Panc1 (cell line): ENCODE data around the gene DIAPH3. TPM values are rescaled to one million over a fixed set of nuclear protein-coding genes. Genes with fewer than 3 reads are reported as not detected.

Experiments used
- ATAC-seq: fragments of 200-7000 bp; cut with Tn5 transposase; 2 replicates; pipeline ENCODE4 v1.9.1; 2020; ENCODE audit warnings: mild to moderate bottlenecking, moderate library complexity
- BruUV-seq: library from RNA; stranded (reverse); fragments of 400-500 nt; replicated peaks from 2 replicates; lab custom pipeline; 2021; lab: Mats Ljungman, UMichigan
- CTCF ChIA-PET: fragments of 300-600 bp; sonication (Branson Sonifier 250); formaldehyde crosslinking; loops from one replicate; lab custom pipeline; 2022; ENCODE audit warnings: antibody characterized with exemption; lab: Charles Lee
- POLR2A ChIA-PET: fragments of 300-600 bp; sonication (Branson Sonifier 250); formaldehyde crosslinking; loops from one replicate; lab custom pipeline; 2022; ENCODE audit warnings: antibody characterized with exemption; lab: Charles Lee
- DNase-seq: peaks from one replicate; pipeline ENCODE4 v3.0.0-alpha.2; 2010; ENCODE audit warnings: low read depth, low spot score
- H3K27ac ChIP-seq: 2 replicates; pipeline ENCODE4 v1.5.1; 2011; ENCODE audit warnings: mild to moderate bottlenecking, low read length, inconsistent platforms
- H3K27me3 ChIP-seq: fragments of 200-500 bp; sonication (Bioruptor generic); 2 replicates; pipeline ENCODE4 v1.6.0; 2014; ENCODE audit warnings: low read length, inconsistent platforms; ENCODE audit not compliant: control insufficient read depth, insufficient read depth
- H3K36me3 ChIP-seq: fragments of 200-500 bp; sonication (Bioruptor generic); 2 replicates; pipeline ENCODE4 v1.5.1; 2014; ENCODE audit warnings: inconsistent platforms, mild to moderate bottlenecking, low read length, moderate library complexity; ENCODE audit not compliant: control insufficient read depth, insufficient read depth
- H3K4me1 ChIP-seq: 2 replicates; pipeline ENCODE4 v1.5.1; 2011; ENCODE audit warnings: inconsistent platforms, mild to moderate bottlenecking, low read length, moderate library complexity; ENCODE audit not compliant: control insufficient read depth, insufficient read depth
- H3K4me3 ChIP-seq, 2 experiments: 2 replicates each; pipeline ENCODE4 v1.5.1; 2011 to 2012; ENCODE audit warnings: low read depth in 2 of 2, low read length in 2 of 2, mild to moderate bottlenecking in 2 of 2, inconsistent platforms in 1 of 2, moderate library complexity in 1 of 2
- H3K9me3 ChIP-seq: fragments of 200-500 bp; sonication (Bioruptor generic); 2 replicates; pipeline ENCODE4 v1.5.1; 2014; ENCODE audit warnings: low read depth, mild to moderate bottlenecking, inconsistent platforms, low read length, moderate library complexity; ENCODE audit not compliant: control insufficient read depth, insufficient read depth
- CTCF ChIP-seq: fragments of 450-650 bp; IDR thresholded peaks from 2 replicates; pipeline ENCODE4 v1.5.1; 2017; ENCODE audit warnings: mild to moderate bottlenecking
- POLR2AphosphoS5 ChIP-seq: IDR thresholded peaks from 2 replicates; pipeline ENCODE4 v1.6.1; 2012; ENCODE audit warnings: mild to moderate bottlenecking, low read depth, low read length, moderate library complexity
- REST ChIP-seq, 2 experiments: IDR thresholded peaks; 2 replicates each; pipeline ENCODE4 v1.6.1; 2011 to 2012; ENCODE audit warnings: low read depth in 2 of 2, control low read depth in 1 of 2, low read length in 1 of 2, mild to moderate bottlenecking in 1 of 2, moderate library complexity in 1 of 2; ENCODE audit not compliant: insufficient read depth in 1 of 2
- SIN3A ChIP-seq: IDR thresholded peaks from 2 replicates; pipeline ENCODE4 v1.6.1; 2012; ENCODE audit warnings: low read depth, mild to moderate bottlenecking, low read length, moderate library complexity, borderline replicate concordance; ENCODE audit not compliant: insufficient read depth
- TCF7L2 ChIP-seq: IDR thresholded peaks from 2 replicates; pipeline ENCODE4 v1.6.1; 2011; ENCODE audit warnings: mild to moderate bottlenecking, low read depth, low read length, inconsistent platforms
- in situ Hi-C: cut with HindIII; loops from 2 replicates; pipeline ENCODE4 v1.10.0; 2016; ENCODE audit warnings: low sequenced_read_pairs, low pct_unique_long_range_greater_than_20kb
- intact Hi-C: fragments of 100-400 bp; cut with micrococcal nuclease; formaldehyde crosslinking; loops from one replicate; pipeline ENCODE4 v1.10.0; 2022; ENCODE audit not compliant: unreplicated experiment
- total RNA-seq: library from RNA; stranded (reverse); gene quantifications from one replicate; pipeline ENCODE4 v1.2.1, GENCODE V29; 2021; ENCODE audit not compliant: unreplicated experiment

Gene DIAPH3
- total RNA-seq, 1 experiment from 2014 or later = 15.4 TPM

GRCh38 chr13:59901191-59901590 is 262.5 kb downstream of the DIAPH3 start:
- CTCF ChIA-PET = no interaction called here
- ATAC-seq = no peak

GRCh38 chr13:59898066-59898465 is 265.7 kb downstream of the DIAPH3 start:
- POLR2A ChIA-PET = no interaction called here
- Histone ChIP-seq H3K27me3 (no peaks in the 10 kb centered on the region), H3K4me3 (no peak overlapping the region), H3K4me1 (no peaks in the 10 kb centered on the region), H3K27ac (no peak overlapping the region), H3K9me3 (no peaks in the 10 kb centered on the region), H3K36me3 (no peaks in the 10 kb centered on the region)
- BruUV-seq = no TSS peak
- in situ Hi-C loops (no loop called here), intact Hi-C loops (no loop called here)
- no peak for DNase-seq
- no peak for ATAC-seq
- CTCF ChIA-PET = no interaction called here
- no peak for TF ChIP-seq POLR2AphosphoS5
- no peak for TF ChIP-seq SIN3A
- TF ChIP-seq CTCF = no peak
- no peak for TF ChIP-seq REST (IDR thresholded peaks at IDR 0.05; ENCODE audit: insufficient read depth in 1 of 2, low read depth in 2 of 2, low read length in 1 of 2)
- TF ChIP-seq TCF7L2 = no peak

More at GRCh38 chr13:59901191-59901590, 262.5 kb downstream of the DIAPH3 start:
- no peaks in the 10 kb centered on the region for H3K27me3 ChIP-seq
- no peak for DNase-seq
- intact Hi-C loops = no loop called here
- no peaks in the 10 kb centered on the region for H3K36me3 ChIP-seq
- no peak overlapping the region for H3K27ac ChIP-seq
- in situ Hi-C loops = no loop called here
- H3K9me3 ChIP-seq = no peaks in the 10 kb centered on the region
- no TSS peak for BruUV-seq
- TF ChIP-seq TCF7L2 (no peak), REST (IDR thresholded peaks at IDR 0.05; ENCODE audit: insufficient read depth in 1 of 2, low read depth in 2 of 2, low read length in 1 of 2) (no peak), POLR2AphosphoS5 (no peak), SIN3A (no peak), CTCF (no peak)
- POLR2A ChIA-PET = no interaction called here
- H3K4me3 ChIP-seq = no peak overlapping the region
- H3K4me1 ChIP-seq = no peaks in the 10 kb centered on the region
